GM15510 (cell line): ENCODE measurements around the gene CHDH.

Experiments
- POLR2A ChIP-seq: IDR thresholded peaks from 3 replicates; pipeline ENCODE4 v1.6.1; 2011; ENCODE audit warnings: borderline replicate concordance; ENCODE audit not compliant: insufficient read length; ENCODE audit errors: extremely low read depth

Gene CHDH

DNA sequence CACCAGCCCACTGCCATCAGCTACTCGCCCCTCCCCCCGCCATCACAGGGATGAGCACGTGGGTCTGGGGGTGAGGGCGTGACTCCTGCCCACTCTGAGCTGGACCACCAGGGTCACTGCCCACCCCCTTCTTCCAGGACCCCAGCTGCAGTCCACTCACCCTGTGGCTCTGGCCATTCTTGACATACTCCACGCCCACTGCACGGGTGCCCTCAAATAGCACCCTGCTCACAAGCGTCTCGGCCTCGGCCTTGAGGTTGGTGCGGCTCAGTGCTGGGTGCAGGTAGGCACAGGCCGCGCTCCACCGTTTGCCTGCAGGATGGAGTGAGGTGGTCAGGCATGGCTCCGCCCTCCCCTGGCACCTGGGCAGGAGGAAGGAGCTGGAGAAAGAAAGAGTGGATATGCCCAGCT, 23.9 kb downstream of the CHDH start:
- no peak for TF ChIP-seq POLR2A

DNA sequence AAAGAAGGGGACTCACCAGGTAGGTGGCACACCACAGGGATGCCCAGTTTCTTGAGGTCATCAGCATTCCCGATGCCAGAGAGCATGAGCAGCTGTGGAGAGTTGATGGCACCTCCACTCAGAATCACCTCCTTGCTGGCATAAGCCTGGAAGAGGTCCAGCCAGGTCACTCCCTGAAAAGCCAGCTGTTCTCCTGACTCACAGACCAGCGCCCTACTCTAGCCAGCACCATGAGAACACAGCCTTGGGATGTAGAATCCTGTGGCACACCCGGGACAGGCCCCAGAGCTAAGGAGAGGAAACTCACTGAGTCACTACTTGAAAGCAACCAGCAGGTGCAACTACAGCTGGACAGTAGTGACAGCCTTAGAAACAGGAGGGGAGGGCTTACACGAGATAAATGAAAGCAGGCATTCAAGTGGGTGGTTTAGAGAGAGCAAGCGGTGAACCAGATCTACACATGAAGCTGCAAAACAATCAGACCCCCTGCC, 24.5 kb downstream of the CHDH start:
- TF ChIP-seq POLR2A = no peak

DNA sequence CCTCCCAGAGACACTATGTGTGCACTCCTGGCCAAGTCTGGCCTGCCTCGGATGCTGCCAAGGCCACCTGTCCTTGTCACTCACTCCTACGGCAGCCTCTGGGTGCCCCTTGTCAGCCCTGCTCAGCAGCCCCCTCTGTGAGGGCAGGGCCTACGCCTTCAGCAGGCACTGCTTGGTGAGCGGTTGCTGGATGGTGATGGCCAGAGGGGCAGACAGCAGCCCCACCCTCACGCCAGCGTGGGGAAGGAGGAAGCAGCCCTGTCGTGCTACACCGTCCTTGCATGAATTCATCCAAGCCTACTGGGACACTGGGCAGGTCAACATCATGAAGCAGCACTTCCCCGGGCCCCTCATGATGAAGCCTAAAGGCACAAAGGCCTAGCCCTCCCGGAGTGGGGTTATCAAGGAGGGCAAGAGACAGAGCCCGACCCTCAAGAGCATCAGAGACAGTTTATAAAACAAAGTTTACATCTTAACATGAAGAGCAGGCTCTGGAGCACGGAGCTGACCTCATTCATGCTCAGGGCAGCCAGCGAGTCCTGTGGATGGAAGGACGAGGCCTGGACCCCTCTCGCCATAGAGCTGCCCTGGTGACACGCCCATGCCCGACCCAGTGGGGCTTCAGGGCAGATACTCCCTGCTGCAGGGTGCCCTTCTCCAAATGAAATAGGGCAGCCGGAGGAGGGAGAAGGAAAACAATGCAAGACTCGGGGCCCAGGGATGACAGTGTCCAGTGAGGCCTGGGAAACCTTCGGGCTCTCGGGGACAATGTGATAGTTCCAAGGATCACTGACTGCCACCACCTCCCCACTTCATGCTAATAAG, 25.3 kb downstream of the CHDH start:
- TF ChIP-seq POLR2A = no peak

DNA sequence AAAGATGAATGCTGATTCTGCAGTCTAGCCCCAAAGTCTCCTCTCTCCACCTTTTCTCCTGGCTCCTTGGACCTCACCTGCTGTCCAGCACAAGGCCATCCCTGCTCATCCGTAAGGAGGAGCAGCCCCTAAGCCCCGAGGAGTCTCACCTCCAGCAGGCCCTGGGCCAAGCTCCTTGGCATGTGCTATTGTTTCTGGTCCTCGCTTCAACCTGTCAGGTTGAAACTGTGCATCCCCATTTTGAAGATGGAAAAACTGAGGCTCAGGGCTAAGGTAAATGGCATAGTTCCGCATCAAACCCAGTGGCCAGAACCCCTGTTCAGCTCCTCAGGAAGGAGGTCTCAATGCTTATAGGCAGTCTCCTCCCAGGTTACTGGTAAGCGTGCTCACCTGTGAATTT, 26.1 kb downstream of the CHDH start:
- no peak for TF ChIP-seq POLR2A

DNA sequence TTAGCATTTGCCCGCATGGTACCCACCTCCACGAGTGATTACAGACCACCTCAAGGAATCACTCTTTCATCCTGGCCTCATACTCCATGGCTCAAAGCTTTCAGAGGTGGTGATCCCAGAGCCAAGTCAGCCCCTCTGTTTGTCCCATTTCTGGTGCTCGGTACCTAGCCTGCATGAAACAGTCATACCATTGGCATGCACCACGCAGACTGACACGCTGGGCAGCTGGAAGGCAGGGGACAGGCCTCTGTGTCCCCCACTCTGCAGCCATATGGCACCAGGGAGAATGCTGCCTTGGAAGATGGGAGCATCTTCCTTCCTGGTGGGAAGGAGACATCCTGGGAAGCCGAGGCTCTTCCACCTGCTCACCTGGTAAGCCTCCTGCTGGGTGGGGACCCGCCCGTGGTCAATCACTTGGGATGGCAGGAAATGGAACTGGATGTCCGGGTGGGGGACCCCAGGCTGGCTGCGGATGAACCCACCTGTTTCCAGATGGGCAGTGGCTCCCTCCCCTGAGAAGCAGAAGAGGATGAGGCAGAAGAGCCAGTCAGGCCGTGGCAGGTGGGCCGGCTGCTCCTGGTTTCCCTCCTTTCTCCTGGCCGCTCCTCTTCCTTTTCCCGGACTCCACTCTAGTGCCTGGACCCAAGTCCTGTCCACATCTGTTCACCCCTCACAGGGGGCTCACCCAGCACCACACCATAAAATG, 26.9 kb downstream of the CHDH start:
- TF ChIP-seq POLR2A = no peak

DNA sequence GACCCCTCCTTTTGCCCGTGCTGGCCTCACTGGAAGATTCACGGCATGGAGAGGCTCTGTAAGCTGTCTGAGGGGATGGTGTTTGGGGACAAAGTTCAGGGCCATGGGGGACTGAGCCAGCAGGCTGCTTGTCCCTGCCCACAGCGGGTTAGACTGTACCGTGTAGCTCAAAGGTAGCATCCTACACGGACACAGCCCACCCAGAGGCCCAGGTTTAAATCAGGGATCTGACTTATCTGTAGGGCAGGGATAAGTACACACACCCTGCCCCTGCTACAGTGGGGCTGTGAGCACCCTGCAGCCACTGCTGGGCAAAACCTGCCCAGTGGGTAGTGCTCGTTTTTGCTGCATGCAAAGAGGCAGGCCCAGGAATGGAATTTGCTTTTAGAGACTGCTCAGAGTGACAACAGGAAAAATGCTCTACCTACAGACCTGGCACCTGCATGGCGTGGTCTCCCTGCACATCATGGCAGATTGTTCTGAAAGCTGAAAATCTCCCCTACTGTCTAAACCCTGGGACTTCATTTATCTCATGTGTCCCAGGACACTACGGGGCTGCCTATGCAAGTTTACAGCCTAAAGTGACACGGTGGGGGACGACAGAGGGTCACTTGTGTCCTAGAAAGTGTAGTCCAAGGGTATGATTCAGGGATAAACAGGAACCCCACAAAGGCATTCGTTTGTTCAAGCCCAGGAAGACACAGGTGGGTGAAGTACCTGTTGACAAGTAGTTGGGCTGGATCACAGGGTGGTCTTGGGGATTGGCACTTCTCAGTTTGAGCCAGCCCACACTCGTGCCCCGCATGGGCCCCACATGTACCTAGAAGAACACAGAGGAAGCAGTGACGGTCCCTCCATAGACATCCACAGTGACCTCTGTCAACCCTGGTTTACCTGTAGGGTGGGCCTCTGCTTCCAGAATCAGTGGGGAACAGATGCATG, 27.7 kb downstream of the CHDH start:
- no peak for TF ChIP-seq POLR2A

DNA sequence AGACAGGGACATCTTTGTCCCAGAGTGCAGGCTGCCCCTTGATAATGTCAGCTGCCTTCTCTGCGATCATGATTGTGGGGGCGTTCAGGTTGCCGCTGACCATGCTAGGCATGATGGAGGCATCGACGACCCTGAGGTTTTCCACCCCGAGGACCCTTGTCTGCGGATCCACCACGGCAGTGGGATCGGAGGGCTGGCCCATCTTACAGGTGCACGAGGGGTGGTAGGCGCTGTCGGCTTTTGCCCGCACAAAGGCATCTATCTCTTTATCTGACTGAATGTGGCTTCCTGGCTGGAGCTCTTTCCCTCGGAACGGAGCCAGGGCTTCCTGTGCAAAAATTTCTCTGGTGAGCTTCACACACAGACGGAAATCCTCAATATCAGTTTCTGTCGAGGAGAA, 28.4 kb downstream of the CHDH start:
- no peak for TF ChIP-seq POLR2A

DNA sequence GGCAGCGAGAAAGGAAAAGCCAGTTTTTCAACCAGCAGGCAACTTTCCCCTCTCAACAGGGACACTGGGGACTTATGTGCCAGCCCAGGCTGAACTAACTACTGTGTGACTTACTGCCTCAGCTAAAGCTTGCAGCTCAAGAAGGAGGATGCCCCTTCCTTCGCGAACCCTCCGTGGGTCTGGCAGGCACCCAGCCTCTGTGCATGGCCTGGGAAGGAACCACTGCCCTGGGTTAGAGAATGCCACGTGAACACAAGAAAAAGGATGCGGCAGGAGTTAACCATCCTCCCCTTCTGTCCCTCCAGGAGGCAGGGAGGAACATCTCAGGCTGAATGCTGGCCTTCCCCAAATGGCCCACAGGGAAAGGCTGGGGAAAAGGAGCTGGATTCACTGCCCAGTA, 29.0 kb downstream of the CHDH start:
- TF ChIP-seq POLR2A = no peak

DNA sequence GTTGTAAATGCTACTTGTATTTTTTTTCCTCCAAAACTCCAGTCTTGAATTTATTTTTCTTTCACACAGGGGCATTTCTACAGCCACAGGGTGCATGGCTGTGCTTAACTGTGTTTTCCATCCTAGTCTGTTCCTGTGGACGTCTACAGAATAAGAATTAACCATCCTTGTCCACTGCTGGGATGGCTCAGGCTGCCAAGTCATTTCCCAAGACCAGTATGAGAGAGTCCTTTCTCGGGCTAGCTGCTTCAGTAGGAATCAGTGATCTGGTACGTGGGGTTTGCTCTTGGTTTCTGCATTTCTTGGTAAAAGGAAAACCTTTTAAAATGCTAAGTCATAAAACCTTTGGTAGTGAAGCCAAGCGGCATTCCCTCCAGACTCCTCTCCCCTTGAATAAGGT, 29.8 kb downstream of the CHDH start:
- no peak for TF ChIP-seq POLR2A

DNA sequence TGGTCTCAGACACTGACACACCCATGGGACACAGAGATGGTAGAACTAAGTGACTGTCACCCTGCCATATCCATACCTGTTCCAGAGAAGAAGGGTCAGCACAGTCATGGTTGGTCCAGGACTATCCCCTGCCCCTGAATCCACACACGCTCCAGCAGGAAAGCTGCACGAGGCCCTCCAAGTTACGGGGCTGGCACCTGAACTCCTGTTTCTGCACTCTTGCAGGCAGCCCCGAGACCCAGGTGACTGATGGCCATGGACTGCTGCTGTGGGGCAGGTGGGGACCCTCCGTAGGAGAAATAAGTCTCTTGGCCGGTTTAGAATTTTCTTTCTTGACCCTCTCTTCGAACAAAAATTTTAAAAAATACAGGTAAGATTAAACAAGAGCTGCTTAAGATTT, 30.6 kb downstream of the CHDH start:
- no peak for TF ChIP-seq POLR2A

DNA sequence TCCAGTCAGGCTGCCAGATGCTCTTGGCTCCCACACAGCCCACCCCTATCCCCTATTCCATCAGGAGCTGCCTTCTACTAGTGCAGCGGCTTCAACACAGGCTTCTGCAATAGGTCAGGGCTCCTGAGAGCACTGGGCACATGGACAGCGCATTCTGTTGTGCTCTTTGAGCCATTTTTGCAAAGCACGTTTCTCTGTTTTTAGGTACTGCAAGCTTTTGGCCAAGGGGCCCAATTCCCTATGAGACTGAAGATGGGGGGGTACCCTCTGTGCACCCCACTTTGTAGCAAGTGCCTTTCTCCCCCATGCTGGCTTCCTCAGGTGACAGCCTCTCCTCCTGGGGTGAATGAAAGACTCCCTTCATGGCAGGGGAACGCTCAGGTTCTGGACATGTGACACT, 31.2 kb downstream of the CHDH start:
- TF ChIP-seq POLR2A = no peak

DNA sequence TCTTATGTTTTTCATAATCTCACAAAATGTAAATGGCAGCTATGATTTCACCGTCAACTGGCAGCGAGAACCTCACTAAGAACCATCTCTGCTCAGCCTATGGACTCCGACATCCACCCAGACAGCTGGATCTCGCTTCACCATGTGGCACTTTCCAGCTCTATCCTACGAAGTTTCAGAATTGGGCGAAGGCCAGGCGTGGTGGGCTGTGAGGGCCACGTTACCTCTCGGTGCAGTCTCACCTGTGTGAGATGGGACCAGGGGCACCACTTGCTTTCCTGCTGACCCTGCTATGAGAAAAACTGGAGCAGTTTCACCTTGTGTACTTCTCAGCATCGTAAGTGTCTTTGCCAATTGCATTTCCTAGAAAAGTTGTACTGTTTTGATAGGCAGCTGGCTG, 32.3 kb downstream of the CHDH start:
- no peak for TF ChIP-seq POLR2A

DNA sequence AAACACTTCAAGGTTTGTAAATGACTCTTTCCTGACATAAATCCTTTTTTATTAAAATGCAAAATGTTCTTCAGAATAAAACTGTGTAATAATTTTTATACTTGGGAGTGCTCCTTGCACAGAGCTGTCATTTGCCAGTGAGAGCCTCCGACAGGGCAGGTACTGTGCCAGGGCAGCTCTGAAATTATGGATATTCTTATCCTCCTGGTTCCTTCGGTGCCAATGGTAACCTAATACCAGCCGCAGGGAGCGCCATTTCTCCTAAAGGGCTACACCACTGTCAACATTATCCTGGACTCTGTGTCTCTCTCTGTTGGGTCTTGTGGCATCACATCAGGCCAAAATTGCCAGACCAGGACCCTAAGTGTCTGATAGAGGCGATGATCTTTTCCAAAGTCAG, 33.0 kb downstream of the CHDH start:
- no peak for TF ChIP-seq POLR2A

DNA sequence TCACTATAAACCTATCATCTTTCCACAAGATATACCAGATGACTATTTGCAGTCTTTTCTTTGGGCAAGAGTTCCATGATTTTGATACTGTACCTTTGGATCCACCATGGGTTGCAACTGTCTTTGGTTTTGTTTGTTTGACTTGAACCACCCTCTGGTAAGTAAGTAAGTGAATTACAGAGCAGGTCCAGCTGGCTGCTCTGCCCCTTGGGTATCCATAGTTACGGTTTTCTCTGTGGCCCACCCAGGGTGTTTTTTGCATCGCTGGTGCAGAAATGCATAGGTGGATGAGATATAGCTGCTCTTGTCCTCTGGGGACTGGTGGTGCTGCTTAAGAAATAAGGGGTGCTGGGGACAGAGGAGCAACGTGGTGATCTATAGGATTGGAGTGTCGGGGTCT, 33.8 kb downstream of the CHDH start:
- TF ChIP-seq POLR2A = no peak
